HUES6 (cell line): ENCODE measurements around the gene CXCL1.
A peak's percentile ranks its signal among the peaks of the same experiment; 100 is the strongest.

Source experiments
- H3K27ac ChIP-seq: 2 replicates; pipeline ENCODE4 v1.7.0; 2013; ENCODE audit warnings: low read depth, mild to moderate bottlenecking, low read length, inconsistent platforms
- H3K27me3 ChIP-seq: 2 replicates; pipeline ENCODE4 v1.6.1; 2013; ENCODE audit warnings: low read length; ENCODE audit not compliant: control insufficient read depth, insufficient read depth
- H3K36me3 ChIP-seq: 2 replicates; pipeline ENCODE4 v1.6.1; 2013; ENCODE audit warnings: low read length; ENCODE audit not compliant: control insufficient read depth, insufficient read depth
- H3K4me1 ChIP-seq: 2 replicates; pipeline ENCODE4 v1.6.1; 2013; ENCODE audit warnings: low read length; ENCODE audit not compliant: control insufficient read depth, insufficient read depth
- H3K4me3 ChIP-seq: 2 replicates; pipeline ENCODE4 v1.5.1; 2013; ENCODE audit warnings: low read depth, low read length
- H3K9ac ChIP-seq: one replicate; pipeline ENCODE4 v1.6.1; 2013; ENCODE audit warnings: mild to moderate bottlenecking, low read length
- H3K9me3 ChIP-seq: 2 replicates; pipeline ENCODE4 v1.6.1; 2013; ENCODE audit warnings: low read depth, low read length; ENCODE audit not compliant: control insufficient read depth, insufficient read depth

The CXCL1 gene

DNA sequence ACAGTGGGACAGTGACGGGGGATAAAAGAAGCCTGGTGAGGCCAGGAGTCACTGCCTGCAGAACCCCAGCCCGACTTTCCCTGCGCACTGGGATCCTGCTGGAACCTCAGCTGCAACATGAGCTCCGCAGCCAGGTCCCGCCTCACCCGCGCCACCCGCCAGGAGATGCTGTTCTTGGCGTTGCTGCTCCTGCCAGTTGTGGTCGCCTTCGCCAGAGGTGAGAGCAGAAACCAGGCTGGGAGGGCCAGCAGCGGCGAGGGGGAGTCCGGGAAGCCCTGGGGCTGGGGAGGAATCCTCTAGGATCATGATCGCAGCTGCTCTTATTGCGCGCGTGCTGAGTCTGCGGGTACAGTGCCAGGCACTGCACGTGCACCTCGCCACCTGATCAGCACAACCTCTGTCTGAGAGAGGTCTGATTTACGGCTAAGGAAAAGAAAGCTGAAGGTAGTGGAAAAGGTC is 15.9 kb upstream of the CXCL1 start, which contains the start of gene PF4V1:
Gene PF4V1 (plus strand): TSS at position 51 of the 459 bp plus-strand sequence. CDS start 67 bp downstream, at position 118.
- Histone ChIP-seq H3K9me3 (no peaks in the 10 kb centered on the region), H3K36me3 (no peaks in the 10 kb centered on the region), H3K27me3 (peaks cover 24% of the 10 kb centered on the region), H3K4me1 (peaks cover 6% of the 10 kb centered on the region; the same call in 1 of the 2 replicates), H3K9ac (peak within 1 kb of the TSS; percentile 7), H3K4me3 (peak within 1 kb of the TSS; percentile 53), H3K27ac (no peak within 1 kb of the TSS)

DNA sequence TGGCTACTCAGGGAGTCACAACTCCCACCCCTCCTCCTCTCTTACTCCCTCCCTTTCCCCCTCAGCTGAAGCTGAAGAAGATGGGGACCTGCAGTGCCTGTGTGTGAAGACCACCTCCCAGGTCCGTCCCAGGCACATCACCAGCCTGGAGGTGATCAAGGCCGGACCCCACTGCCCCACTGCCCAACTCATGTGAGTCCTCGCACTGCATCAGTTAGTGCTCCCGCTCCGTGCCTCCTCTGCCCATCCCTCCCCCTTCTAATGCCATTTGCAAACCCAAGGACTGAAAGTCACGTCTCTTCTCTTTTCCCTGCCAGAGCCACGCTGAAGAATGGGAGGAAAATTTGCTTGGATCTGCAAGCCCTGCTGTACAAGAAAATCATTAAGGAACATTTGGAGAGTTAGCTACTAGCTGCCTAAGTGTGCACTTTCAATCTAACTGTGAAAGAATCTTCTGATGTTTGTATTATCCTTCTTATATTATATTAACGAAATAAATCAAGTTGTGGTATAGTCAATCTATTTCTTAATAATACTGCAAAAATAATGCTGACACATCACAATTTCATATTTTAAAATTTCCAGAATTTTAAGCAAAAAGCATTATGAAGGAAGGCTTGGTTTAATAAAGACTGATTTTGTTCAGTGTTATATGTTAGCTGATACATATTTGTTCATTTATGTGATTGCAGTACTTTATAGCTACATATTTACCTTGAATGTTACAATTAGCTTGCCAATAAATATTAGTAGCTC is 15.3 kb upstream of the CXCL1 start:
- peaks cover 6% of the 10 kb centered on the region; the same call in 1 of the 2 replicates for H3K4me1 ChIP-seq
- peak overlapping the region; percentile 7 for H3K9ac ChIP-seq
- no peak overlapping the region for H3K27ac ChIP-seq
- peak overlapping the region; percentile 53 for H3K4me3 ChIP-seq
- no peaks in the 10 kb centered on the region for H3K36me3 ChIP-seq
- no peaks in the 10 kb centered on the region for H3K9me3 ChIP-seq
- peaks cover 24% of the 10 kb centered on the region for H3K27me3 ChIP-seq

DNA sequence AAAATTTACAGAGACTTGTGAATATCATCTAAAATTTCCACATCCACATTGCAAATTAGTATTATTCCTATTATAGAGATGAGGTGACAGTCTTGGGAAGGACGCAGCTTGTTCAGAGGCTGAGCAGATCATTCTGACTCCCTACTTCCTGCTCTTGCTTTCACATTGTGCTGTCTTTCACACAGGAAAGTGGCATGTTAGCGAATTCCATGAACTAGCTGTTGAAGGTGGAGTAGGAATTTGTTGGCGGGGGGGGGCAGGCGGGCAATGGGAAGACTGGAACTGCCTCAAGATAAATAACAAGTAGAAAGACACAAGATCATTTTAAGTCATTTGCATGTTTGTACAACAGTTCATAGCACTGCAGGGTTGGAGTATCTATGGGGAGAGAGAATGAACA is 13.8 kb upstream of the CXCL1 start:
- Histone ChIP-seq H3K4me3 (no peak overlapping the region), H3K4me1 (peaks cover 6% of the 10 kb centered on the region; the same call in 1 of the 2 replicates), H3K36me3 (no peaks in the 10 kb centered on the region), H3K9me3 (no peaks in the 10 kb centered on the region), H3K27ac (no peak overlapping the region), H3K27me3 (peaks cover 24% of the 10 kb centered on the region), H3K9ac (no peak overlapping the region)

DNA sequence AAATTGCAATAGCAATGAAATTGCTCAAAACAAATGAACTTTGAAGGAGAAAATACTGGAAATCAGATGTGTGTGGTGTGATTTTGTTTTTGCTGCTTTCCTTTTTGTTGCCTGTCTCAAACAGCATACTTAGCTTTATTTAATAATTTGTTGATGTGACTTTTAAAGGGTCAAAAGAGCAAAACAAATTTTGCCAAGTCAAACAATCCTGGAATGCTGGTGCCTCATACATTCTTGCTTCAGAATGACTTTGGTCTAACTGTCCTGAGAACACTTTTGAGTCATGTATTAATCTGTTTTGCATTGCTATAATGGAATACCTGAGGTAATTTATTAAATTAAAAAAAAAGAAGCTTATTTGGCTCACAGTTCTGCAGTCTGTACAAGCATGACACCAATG is 12.7 kb upstream of the CXCL1 start:
- no peak overlapping the region for H3K9ac ChIP-seq
- H3K4me3 ChIP-seq: no peak overlapping the region
- no peak overlapping the region for H3K27ac ChIP-seq
- peaks cover 6% of the 10 kb centered on the region; the same call in 1 of the 2 replicates for H3K4me1 ChIP-seq
- H3K27me3 ChIP-seq: peaks cover 24% of the 10 kb centered on the region
- H3K9me3 ChIP-seq: no peaks in the 10 kb centered on the region
- H3K36me3 ChIP-seq: no peaks in the 10 kb centered on the region

DNA sequence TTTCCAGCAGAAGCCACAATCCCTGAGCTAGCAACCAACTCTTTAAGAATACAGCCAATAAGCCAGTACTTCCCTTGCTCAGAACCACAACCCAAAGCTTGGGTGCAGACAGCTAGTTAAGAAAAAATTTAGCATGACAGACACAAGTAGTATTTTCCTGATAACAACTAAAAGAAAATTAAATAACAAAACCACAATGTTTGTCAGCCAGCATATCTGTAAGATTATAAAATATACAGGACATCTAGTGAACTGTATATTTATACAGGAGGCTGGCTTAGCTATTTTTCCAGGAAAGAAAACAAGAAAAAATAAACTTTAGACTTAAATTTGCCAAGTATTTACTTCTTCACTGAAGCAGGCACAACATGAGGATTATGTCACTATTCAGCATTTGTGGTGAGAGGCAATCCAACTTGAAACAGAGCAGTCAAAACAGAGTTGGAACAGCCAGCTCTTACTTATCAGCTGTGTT is 9.5 kb upstream of the CXCL1 start:
- no peak overlapping the region for H3K9ac ChIP-seq
- no peak overlapping the region for H3K4me3 ChIP-seq
- no peaks in the 10 kb centered on the region for H3K36me3 ChIP-seq
- no peak overlapping the region for H3K27ac ChIP-seq
- no peaks in the 10 kb centered on the region for H3K9me3 ChIP-seq
- H3K27me3 ChIP-seq: 0 out of 2 replicates have a peak, but pooled peaks cover under 1% of the 10 kb centered on the region
- no peaks in the 10 kb centered on the region for H3K4me1 ChIP-seq

- H3K4me1 ChIP-seq: no peaks in the 10 kb centered on the region
These were observed 9.0 kb upstream of the CXCL1 start for GRCh38 chr4:73860181-73860580.

DNA sequence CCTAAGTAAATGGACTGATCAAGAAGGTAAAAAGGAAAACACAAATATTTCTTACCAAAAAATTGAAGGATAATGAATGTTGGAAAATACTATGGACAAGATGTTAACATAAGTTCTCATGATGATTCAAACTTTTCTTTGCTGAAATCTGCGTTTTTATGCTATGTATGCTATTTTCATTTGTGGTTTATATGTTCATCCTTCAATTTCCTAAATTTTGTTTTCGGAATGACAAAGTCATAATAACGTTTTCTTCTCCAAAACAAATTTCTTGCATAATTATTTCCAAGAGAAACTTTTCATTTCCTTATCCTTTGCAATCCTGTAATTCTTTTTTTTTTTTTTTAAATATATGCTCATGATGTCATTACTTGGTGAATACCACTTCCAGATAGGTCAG is 8.3 kb upstream of the CXCL1 start:
- no peaks in the 10 kb centered on the region for H3K9me3 ChIP-seq
- no peak overlapping the region for H3K4me3 ChIP-seq
- no peak overlapping the region for H3K9ac ChIP-seq
- H3K36me3 ChIP-seq: no peaks in the 10 kb centered on the region
- no peaks in the 10 kb centered on the region for H3K4me1 ChIP-seq
- H3K27me3 ChIP-seq: no peaks in the 10 kb centered on the region
- H3K27ac ChIP-seq: no peak overlapping the region

More at GRCh38 chr4:73860181-73860580, 9.0 kb upstream of the CXCL1 start:
- H3K27ac ChIP-seq: no peak overlapping the region
- H3K4me3 ChIP-seq: no peak overlapping the region
- H3K36me3 ChIP-seq: no peaks in the 10 kb centered on the region
- H3K9me3 ChIP-seq: no peaks in the 10 kb centered on the region
- no peak overlapping the region for H3K9ac ChIP-seq
- no peaks in the 10 kb centered on the region for H3K27me3 ChIP-seq

DNA sequence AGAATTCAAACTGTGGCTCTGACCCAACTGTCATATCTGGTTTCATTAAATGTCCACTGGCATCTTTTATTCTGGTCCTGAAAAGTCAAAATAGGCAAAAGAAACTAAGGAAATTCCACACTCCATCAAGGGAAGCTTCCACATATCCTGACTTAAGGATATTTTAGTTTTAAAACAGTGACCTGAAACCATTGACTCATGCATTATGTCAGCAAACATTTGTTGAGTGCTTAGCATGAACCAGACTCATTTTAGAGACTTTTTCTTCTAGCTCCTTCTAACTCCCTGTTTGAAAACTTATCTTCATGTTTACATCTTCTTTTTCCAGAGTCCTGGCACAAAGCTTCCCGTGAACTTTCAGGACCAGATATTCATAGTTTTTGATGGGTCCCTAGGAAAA is 6.9 kb upstream of the CXCL1 start:
- Histone ChIP-seq H3K9ac (no peak overlapping the region), H3K9me3 (no peaks in the 10 kb centered on the region), H3K4me3 (no peak overlapping the region), H3K27me3 (no peaks in the 10 kb centered on the region), H3K36me3 (no peaks in the 10 kb centered on the region), H3K4me1 (no peaks in the 10 kb centered on the region), H3K27ac (no peak overlapping the region)

DNA sequence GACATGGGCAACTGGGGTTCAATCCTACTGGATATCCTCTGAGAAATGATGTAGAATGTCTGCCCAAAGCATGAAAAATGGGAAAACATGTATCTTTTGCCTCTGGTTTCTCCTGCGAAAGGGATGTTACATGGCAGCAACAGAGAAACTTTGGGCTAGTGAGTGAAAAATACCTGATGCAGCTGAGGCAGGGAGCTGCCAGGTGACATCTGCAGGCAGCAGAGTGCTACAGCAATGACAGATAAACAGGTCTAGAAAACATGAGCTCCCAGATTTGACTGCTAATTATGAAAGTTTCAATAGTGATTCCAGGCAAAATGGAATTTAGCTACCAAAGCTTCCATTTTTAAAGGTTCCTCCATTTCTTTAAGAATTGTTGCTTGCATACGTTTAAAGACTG is 4.8 kb upstream of the CXCL1 start:
- H3K4me1 ChIP-seq: peaks cover 6% of the 10 kb centered on the region; the same call in 1 of the 2 replicates

GRCh38 chr4:73864961-73865360 is 4.2 kb upstream of the CXCL1 start:
- H3K36me3 ChIP-seq: no peaks in the 10 kb centered on the region
- H3K9me3 ChIP-seq: no peaks in the 10 kb centered on the region
- peaks cover 23% of the 10 kb centered on the region for H3K27me3 ChIP-seq
- no peak overlapping the region for H3K4me3 ChIP-seq
- no peak overlapping the region for H3K9ac ChIP-seq
- no peak overlapping the region for H3K27ac ChIP-seq
- H3K4me1 ChIP-seq: peaks cover 6% of the 10 kb centered on the region; the same call in 1 of the 2 replicates

More for the DNA sequence above, 4.8 kb upstream of the CXCL1 start:
- no peak overlapping the region for H3K27ac ChIP-seq
- H3K9me3 ChIP-seq: no peaks in the 10 kb centered on the region
- H3K4me3 ChIP-seq: no peak overlapping the region
- no peak overlapping the region for H3K9ac ChIP-seq
- H3K36me3 ChIP-seq: no peaks in the 10 kb centered on the region
- peaks cover 17% of the 10 kb centered on the region for H3K27me3 ChIP-seq

- no peak overlapping the region for H3K4me3 ChIP-seq
- no peak overlapping the region for H3K27ac ChIP-seq
- H3K9ac ChIP-seq: no peak overlapping the region
- peaks cover 29% of the 10 kb centered on the region for H3K27me3 ChIP-seq
- no peaks in the 10 kb centered on the region for H3K9me3 ChIP-seq
- H3K36me3 ChIP-seq: no peaks in the 10 kb centered on the region
- H3K4me1 ChIP-seq: peaks cover 11% of the 10 kb centered on the region; the same call in 1 of the 2 replicates
These were observed 3.6 kb upstream of the CXCL1 start for GRCh38 chr4:73865431-73866096.
